Uterus (tissue), 4 donors: ENCODE results near the gene GRAMD1A. TPM values are rescaled to one million over a fixed set of nuclear protein-coding genes. Genes with fewer than 3 reads are reported as not detected.

Source experiments
- DNase-seq, 2 donors: peaks; one replicate each; pipeline ENCODE4 v3.0.0-alpha.2; 2019 to 2020
- H3K27ac ChIP-seq, 2 donors: fragments of 200-600 bp; sonication (generic); 1 replicate in 1 of 2; 2 replicates in 1 of 2; pipeline ENCODE4 v1.5.1; 2016 to 2018
- H3K27me3 ChIP-seq, 2 donors: fragments of 200-600 bp; sonication (generic); one replicate each; pipeline ENCODE4 v1.5.1; 2018 to 2019; ENCODE audit warnings: control low read depth in 1 of 2
- H3K36me3 ChIP-seq, 2 donors: fragments of 200-600 bp; sonication (generic); one replicate each; pipeline ENCODE4 v1.5.1; 2019; ENCODE audit warnings: control low read depth in 1 of 2
- H3K4me1 ChIP-seq, 2 donors: fragments of 200-600 bp; sonication (generic); one replicate each; pipeline ENCODE4 v1.5.1; 2018 to 2019; ENCODE audit warnings: control low read depth in 1 of 2
- H3K4me3 ChIP-seq, 2 donors: fragments of 200-600 bp; sonication (generic); 1 replicate in 1 of 2; 2 replicates in 1 of 2; pipeline ENCODE4 v1.5.1; 2018 to 2019; ENCODE audit warnings: mild to moderate bottlenecking in 1 of 2
- H3K9me3 ChIP-seq, 2 donors: fragments of 200-600 bp; sonication (generic); one replicate each; pipeline ENCODE4 v1.5.1; 2019; ENCODE audit warnings: control low read depth in 1 of 2
- POLR2A ChIP-seq, 2 donors: fragments of 450-650 bp; IDR thresholded peaks; one replicate each; pipeline ENCODE4 v1.6.1; 2016; ENCODE audit warnings: antibody characterized with exemption in 2 of 2, mild to moderate bottlenecking in 1 of 2, moderate library complexity in 1 of 2
- intact Hi-C: fragments of 100-400 bp; cut with DNase I; formaldehyde crosslinking; loops from one replicate; pipeline ENCODE4 v1.15.1; 2023; ENCODE audit warnings: low total_unique reads
- total RNA-seq, 4 donors: library from RNA; depleted of rRNA in 3 of 4; stranded (reverse); fragments of >200 nt in 3 of 4; gene quantifications; one replicate each; pipeline versions ENCODE4 v1.1.0 to v1.2.4, GENCODE V29; 2014 to 2023
- TF ChIP-seq, protein P1 (sequence below), 4 experiments: fragments of 200-600 bp in 2 of 4; fragments of 450-650 bp in 2 of 4; sonication (generic) in 2 of 4; IDR thresholded peaks; one replicate each; pipeline ENCODE4 v1.5.1; 2016 to 2019; ENCODE audit warnings: antibody characterized with exemption in 4 of 4, mild to moderate bottlenecking in 2 of 4, moderate library complexity in 1 of 4
- donor health status: DM: yes; HTN: yes; CAD: no.

Gene GRAMD1A
- total RNA-seq, 4 donors from 2014 or later: 40.0 to 89.8 (median 52.2) TPM

DNA sequence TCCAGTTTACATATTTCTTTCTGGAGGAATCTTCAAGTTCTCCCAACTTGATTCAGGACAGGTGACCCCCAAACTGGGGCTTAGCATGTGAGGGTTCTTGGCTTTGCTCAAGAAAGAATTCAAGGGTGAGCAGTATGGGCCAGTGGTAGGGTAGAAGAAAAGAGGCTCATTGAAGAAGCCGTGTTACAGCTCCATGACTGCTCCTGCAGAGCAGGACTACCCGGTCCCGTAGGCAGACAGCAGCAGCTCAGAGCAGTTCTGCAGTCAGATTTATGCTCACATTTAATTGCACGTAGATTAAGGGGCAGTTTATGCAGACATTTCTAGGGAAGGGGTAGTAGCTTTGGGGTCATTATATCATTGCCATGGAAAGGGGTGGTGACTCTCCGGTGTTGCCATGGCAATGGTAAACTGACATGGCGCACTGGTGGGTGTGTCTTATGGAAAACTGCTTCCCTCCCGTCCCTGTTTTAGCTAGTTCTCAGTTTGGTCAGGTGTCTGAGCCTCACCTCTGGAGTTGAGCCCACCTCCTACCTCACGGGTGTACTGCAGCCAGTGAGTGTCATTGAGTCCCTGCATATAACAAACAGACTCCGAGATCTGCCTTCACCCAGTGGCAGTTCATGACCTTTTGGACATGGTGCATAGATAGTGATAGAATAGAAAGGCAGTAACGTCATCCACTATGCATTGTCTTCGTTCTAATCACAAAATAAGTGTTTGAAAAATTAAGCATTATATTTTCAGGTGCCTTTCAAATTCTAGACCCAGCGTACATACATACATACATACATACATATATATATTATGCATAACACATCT is 20.1 kb upstream of the GRAMD1A start:
- Histone ChIP-seq H3K4me1 (no peaks in the 10 kb centered on the region), H3K4me3 (no peak overlapping the region), H3K27me3 (no peaks in the 10 kb centered on the region), H3K9me3 (no peaks in the 10 kb centered on the region), H3K36me3 (no peaks in the 10 kb centered on the region), H3K27ac (no peak overlapping the region)
- intact Hi-C loops: no loop called here
- TF ChIP-seq, protein P1, sequence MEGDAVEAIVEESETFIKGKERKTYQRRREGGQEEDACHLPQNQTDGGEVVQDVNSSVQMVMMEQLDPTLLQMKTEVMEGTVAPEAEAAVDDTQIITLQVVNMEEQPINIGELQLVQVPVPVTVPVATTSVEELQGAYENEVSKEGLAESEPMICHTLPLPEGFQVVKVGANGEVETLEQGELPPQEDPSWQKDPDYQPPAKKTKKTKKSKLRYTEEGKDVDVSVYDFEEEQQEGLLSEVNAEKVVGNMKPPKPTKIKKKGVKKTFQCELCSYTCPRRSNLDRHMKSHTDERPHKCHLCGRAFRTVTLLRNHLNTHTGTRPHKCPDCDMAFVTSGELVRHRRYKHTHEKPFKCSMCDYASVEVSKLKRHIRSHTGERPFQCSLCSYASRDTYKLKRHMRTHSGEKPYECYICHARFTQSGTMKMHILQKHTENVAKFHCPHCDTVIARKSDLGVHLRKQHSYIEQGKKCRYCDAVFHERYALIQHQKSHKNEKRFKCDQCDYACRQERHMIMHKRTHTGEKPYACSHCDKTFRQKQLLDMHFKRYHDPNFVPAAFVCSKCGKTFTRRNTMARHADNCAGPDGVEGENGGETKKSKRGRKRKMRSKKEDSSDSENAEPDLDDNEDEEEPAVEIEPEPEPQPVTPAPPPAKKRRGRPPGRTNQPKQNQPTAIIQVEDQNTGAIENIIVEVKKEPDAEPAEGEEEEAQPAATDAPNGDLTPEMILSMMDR (IDR thresholded peaks at IDR 0.05): no peak
- no peak for TF ChIP-seq POLR2A (IDR thresholded peaks at IDR 0.05)
- no peak for DNase-seq

- no peaks in the 10 kb centered on the region for H3K4me1 ChIP-seq
- H3K27ac ChIP-seq: no peak overlapping the region
- no peak overlapping the region for H3K4me3 ChIP-seq
- H3K9me3 ChIP-seq: no peaks in the 10 kb centered on the region
- no peak for DNase-seq
- H3K36me3 ChIP-seq: no peaks in the 10 kb centered on the region
- no peaks in the 10 kb centered on the region for H3K27me3 ChIP-seq
- intact Hi-C loops: no loop called here
- no peak for TF ChIP-seq POLR2A (IDR thresholded peaks at IDR 0.05)
- TF ChIP-seq, protein P1 (IDR thresholded peaks at IDR 0.05): no peak
These were observed 17.8 kb upstream of the GRAMD1A start for GRCh38 chr19:34982275-34982674.

DNA sequence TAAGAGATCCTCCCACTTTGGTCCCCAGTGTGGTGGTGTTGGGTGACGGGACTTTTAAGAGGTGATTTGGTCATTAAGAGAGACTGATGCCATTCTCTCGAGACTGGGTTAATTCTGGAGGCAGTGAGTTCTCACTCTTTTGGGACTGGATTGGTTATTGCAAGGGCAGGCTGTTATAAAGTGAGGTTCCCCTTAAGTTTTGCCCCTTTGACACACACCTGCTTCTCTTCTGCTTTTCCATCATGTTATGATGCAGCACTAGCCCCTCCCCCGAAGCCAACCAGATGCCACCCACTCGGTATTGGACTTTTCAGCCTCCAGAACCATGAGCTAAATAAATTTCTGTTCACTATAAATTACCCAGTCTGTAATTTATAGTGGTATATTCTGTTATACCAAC is 16.3 kb upstream of the GRAMD1A start:
- no peaks in the 10 kb centered on the region for H3K36me3 ChIP-seq
- TF ChIP-seq, protein P1 (IDR thresholded peaks at IDR 0.05): no peak
- TF ChIP-seq POLR2A (IDR thresholded peaks at IDR 0.05): no peak
- H3K4me3 ChIP-seq: no peak overlapping the region
- intact Hi-C loops: no loop called here
- H3K4me1 ChIP-seq: no peaks in the 10 kb centered on the region
- no peaks in the 10 kb centered on the region for H3K9me3 ChIP-seq
- no peaks in the 10 kb centered on the region for H3K27me3 ChIP-seq
- DNase-seq: no peak
- H3K27ac ChIP-seq: no peak overlapping the region

GRCh38 chr19:34984287-34984686 is 15.8 kb upstream of the GRAMD1A start:
- intact Hi-C loops: no loop called here
- H3K27me3 ChIP-seq: no peaks in the 10 kb centered on the region
- no peak overlapping the region for H3K27ac ChIP-seq
- TF ChIP-seq, protein P1 (IDR thresholded peaks at IDR 0.05): no peak
- TF ChIP-seq POLR2A (IDR thresholded peaks at IDR 0.05): no peak
- H3K4me1 ChIP-seq: no peaks in the 10 kb centered on the region
- H3K36me3 ChIP-seq: no peaks in the 10 kb centered on the region
- H3K9me3 ChIP-seq: no peaks in the 10 kb centered on the region
- no peak for DNase-seq
- no peak overlapping the region for H3K4me3 ChIP-seq

DNA sequence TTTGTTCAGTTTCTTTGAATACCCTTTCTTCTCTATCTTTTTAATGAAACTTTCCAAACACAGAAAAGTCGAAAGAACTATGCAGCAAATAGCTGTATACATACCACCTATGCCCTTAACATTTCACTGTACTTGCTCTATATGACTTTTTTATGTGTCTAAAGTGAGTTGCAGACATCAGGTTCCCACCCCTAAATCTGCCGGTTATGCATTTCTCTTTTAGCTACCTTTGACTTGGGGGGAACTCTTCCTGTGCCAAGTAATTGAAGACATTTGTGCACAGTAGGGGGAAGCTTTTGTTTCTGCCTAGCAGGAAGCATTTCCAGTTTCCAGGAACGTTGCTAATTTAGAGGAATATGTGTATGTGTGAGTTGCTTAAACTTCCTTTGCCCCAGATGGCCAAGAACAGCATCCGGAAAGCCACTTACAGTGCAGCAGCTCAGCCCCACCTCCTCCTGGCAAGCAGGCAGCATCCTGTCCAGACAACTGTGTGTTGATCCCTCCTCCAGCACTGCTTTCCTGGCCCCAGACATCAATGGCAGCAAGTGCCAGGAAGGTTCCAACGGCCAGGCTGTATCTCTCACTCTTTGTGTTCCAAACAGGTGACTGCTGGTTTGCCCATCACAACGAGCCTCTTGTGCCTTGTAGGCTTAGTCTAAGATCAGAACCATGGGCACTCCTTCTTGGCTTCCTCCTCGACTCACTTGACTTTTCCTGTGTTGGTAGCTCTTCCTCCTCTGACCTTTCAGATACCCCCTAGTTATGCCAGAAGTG is 14.7 kb upstream of the GRAMD1A start:
- no peaks in the 10 kb centered on the region for H3K4me1 ChIP-seq
- TF ChIP-seq, protein P1 (IDR thresholded peaks at IDR 0.05): no peak
- no peak for TF ChIP-seq POLR2A (IDR thresholded peaks at IDR 0.05)
- H3K27me3 ChIP-seq: no peaks in the 10 kb centered on the region
- intact Hi-C loops: no loop called here
- H3K9me3 ChIP-seq: no peaks in the 10 kb centered on the region
- H3K4me3 ChIP-seq: no peak overlapping the region
- DNase-seq: peak in 1 of 2 donors; percentile 58
- no peak overlapping the region for H3K27ac ChIP-seq
- no peaks in the 10 kb centered on the region for H3K36me3 ChIP-seq
